ENCODE measurements around the gene MGLL.

Gene MGLL

GRCh38 chr3:127772273-127772672 lies 50.0 kb downstream of the MGLL start:
- Histone ChIP-seq H3K36me3 (ENCODE audit: control insufficient read depth, insufficient read depth, low read length) (no peaks in the 10 kb centered on the region), H3K4me1 (ENCODE audit: control insufficient read depth, insufficient read depth, low read length) (peaks cover 15% of the 10 kb centered on the region), H3K27ac (ENCODE audit: low read depth, low read length) (no peak overlapping the region), H3K9ac (ENCODE audit: low read length) (no peak overlapping the region), H3K27me3 (ENCODE audit: control insufficient read depth, insufficient read depth, low read length) (no peaks in the 10 kb centered on the region), H3K4me3 (ENCODE audit: low read length) (no peak overlapping the region)

GRCh38 chr3:127771746-127772145 lies 50.6 kb downstream of the MGLL start:
- Histone ChIP-seq H3K27me3 (ENCODE audit: control insufficient read depth, insufficient read depth, low read length) (no peaks in the 10 kb centered on the region), H3K4me3 (ENCODE audit: low read length) (no peak overlapping the region), H3K9ac (ENCODE audit: low read length) (no peak overlapping the region), H3K27ac (ENCODE audit: low read depth, low read length) (no peak overlapping the region), H3K36me3 (ENCODE audit: control insufficient read depth, insufficient read depth, low read length) (no peaks in the 10 kb centered on the region), H3K4me1 (ENCODE audit: control insufficient read depth, insufficient read depth, low read length) (peaks cover 15% of the 10 kb centered on the region)

GRCh38 chr3:127770671-127771355 lies 51.5 kb downstream of the MGLL start:
- Histone ChIP-seq H3K9ac (ENCODE audit: low read length) (no peak overlapping the region), H3K36me3 (ENCODE audit: control insufficient read depth, insufficient read depth, low read length) (no peaks in the 10 kb centered on the region), H3K27me3 (ENCODE audit: control insufficient read depth, insufficient read depth, low read length) (no peaks in the 10 kb centered on the region), H3K4me3 (ENCODE audit: low read length) (no peak overlapping the region), H3K27ac (ENCODE audit: low read depth, low read length) (no peak overlapping the region), H3K4me1 (ENCODE audit: control insufficient read depth, insufficient read depth, low read length) (peaks cover 7% of the 10 kb centered on the region)

- no peaks in the 10 kb centered on the region for H3K4me1 ChIP-seq (ENCODE audit: control insufficient read depth, insufficient read depth, low read length)
- H3K9ac ChIP-seq (ENCODE audit: low read length), result no peak overlapping the region
- no peak overlapping the region for H3K27ac ChIP-seq (ENCODE audit: low read depth, low read length)
- no peaks in the 10 kb centered on the region for H3K36me3 ChIP-seq (ENCODE audit: control insufficient read depth, insufficient read depth, low read length)
- no peaks in the 10 kb centered on the region for H3K27me3 ChIP-seq (ENCODE audit: control insufficient read depth, insufficient read depth, low read length)
- H3K4me3 ChIP-seq (ENCODE audit: low read length), result no peak overlapping the region
Measured at GRCh38 chr3:127769284-127770081, 52.8 kb downstream of the MGLL start.

GRCh38 chr3:127768346-127769008 lies 53.8 kb downstream of the MGLL start:
- Histone ChIP-seq H3K4me1 (ENCODE audit: control insufficient read depth, insufficient read depth, low read length) (peaks cover 4% of the 10 kb centered on the region), H3K36me3 (ENCODE audit: control insufficient read depth, insufficient read depth, low read length) (no peaks in the 10 kb centered on the region), H3K27ac (ENCODE audit: low read depth, low read length) (no peak overlapping the region), H3K9ac (ENCODE audit: low read length) (no peak overlapping the region), H3K27me3 (ENCODE audit: control insufficient read depth, insufficient read depth, low read length) (no peaks in the 10 kb centered on the region), H3K4me3 (ENCODE audit: low read length) (no peak overlapping the region)

GRCh38 chr3:127767126-127767525 lies 55.2 kb downstream of the MGLL start:
- no peak overlapping the region for H3K4me3 ChIP-seq (ENCODE audit: low read length)
- no peaks in the 10 kb centered on the region for H3K27me3 ChIP-seq (ENCODE audit: control insufficient read depth, insufficient read depth, low read length)
- H3K4me1 ChIP-seq (ENCODE audit: control insufficient read depth, insufficient read depth, low read length), result peaks cover 10% of the 10 kb centered on the region
- H3K36me3 ChIP-seq (ENCODE audit: control insufficient read depth, insufficient read depth, low read length), result no peaks in the 10 kb centered on the region
- H3K27ac ChIP-seq (ENCODE audit: low read depth, low read length), result no peak overlapping the region
- H3K9ac ChIP-seq (ENCODE audit: low read length), result no peak overlapping the region

- Histone ChIP-seq H3K4me3 (ENCODE audit: low read length) (no peak overlapping the region), H3K4me1 (ENCODE audit: control insufficient read depth, insufficient read depth, low read length) (peaks cover 21% of the 10 kb centered on the region), H3K27me3 (ENCODE audit: control insufficient read depth, insufficient read depth, low read length) (no peaks in the 10 kb centered on the region), H3K9ac (ENCODE audit: low read length) (no peak overlapping the region), H3K36me3 (ENCODE audit: control insufficient read depth, insufficient read depth, low read length) (no peaks in the 10 kb centered on the region), H3K27ac (ENCODE audit: low read depth, low read length) (no peak overlapping the region)
Measured at GRCh38 chr3:127765735-127766134, 56.6 kb downstream of the MGLL start.

- no peak overlapping the region for H3K27ac ChIP-seq (ENCODE audit: low read depth, low read length)
- H3K9ac ChIP-seq (ENCODE audit: low read length), result no peak overlapping the region
- peaks cover 21% of the 10 kb centered on the region for H3K4me1 ChIP-seq (ENCODE audit: control insufficient read depth, insufficient read depth, low read length)
- no peaks in the 10 kb centered on the region for H3K36me3 ChIP-seq (ENCODE audit: control insufficient read depth, insufficient read depth, low read length)
- no peak overlapping the region for H3K4me3 ChIP-seq (ENCODE audit: low read length)
- no peaks in the 10 kb centered on the region for H3K27me3 ChIP-seq (ENCODE audit: control insufficient read depth, insufficient read depth, low read length)
Measured at GRCh38 chr3:127764841-127765362, 57.4 kb downstream of the MGLL start.

GRCh38 chr3:127764301-127764700 lies 58.0 kb downstream of the MGLL start:
- H3K36me3 ChIP-seq (ENCODE audit: control insufficient read depth, insufficient read depth, low read length), result no peaks in the 10 kb centered on the region
- no peak overlapping the region for H3K9ac ChIP-seq (ENCODE audit: low read length)
- no peak overlapping the region for H3K27ac ChIP-seq (ENCODE audit: low read depth, low read length)
- peaks cover 21% of the 10 kb centered on the region for H3K4me1 ChIP-seq (ENCODE audit: control insufficient read depth, insufficient read depth, low read length)
- H3K27me3 ChIP-seq (ENCODE audit: control insufficient read depth, insufficient read depth, low read length), result no peaks in the 10 kb centered on the region
- H3K4me3 ChIP-seq (ENCODE audit: low read length), result no peak overlapping the region

- no peak overlapping the region for H3K9ac ChIP-seq (ENCODE audit: low read length)
- no peaks in the 10 kb centered on the region for H3K27me3 ChIP-seq (ENCODE audit: control insufficient read depth, insufficient read depth, low read length)
- no peaks in the 10 kb centered on the region for H3K36me3 ChIP-seq (ENCODE audit: control insufficient read depth, insufficient read depth, low read length)
- H3K4me3 ChIP-seq (ENCODE audit: low read length), result no peak overlapping the region
- H3K27ac ChIP-seq (ENCODE audit: low read depth, low read length), result no peak overlapping the region
- H3K4me1 ChIP-seq (ENCODE audit: control insufficient read depth, insufficient read depth, low read length), result peaks cover 21% of the 10 kb centered on the region
Measured at GRCh38 chr3:127763816-127764215, 58.5 kb downstream of the MGLL start.

- peaks cover 21% of the 10 kb centered on the region for H3K4me1 ChIP-seq (ENCODE audit: control insufficient read depth, insufficient read depth, low read length)
- no peak overlapping the region for H3K9ac ChIP-seq (ENCODE audit: low read length)
- no peak overlapping the region for H3K27ac ChIP-seq (ENCODE audit: low read depth, low read length)
Measured at GRCh38 chr3:127763337-127763736, 59.0 kb downstream of the MGLL start.

GRCh38 chr3:127762787-127763105 lies 59.6 kb downstream of the MGLL start:
- H3K27me3 ChIP-seq (ENCODE audit: control insufficient read depth, insufficient read depth, low read length), result no peaks in the 10 kb centered on the region

More at GRCh38 chr3:127763337-127763736, 59.0 kb downstream of the MGLL start:
- H3K4me3 ChIP-seq (ENCODE audit: low read length), result no peak overlapping the region
- H3K36me3 ChIP-seq (ENCODE audit: control insufficient read depth, insufficient read depth, low read length), result no peaks in the 10 kb centered on the region
- H3K27me3 ChIP-seq (ENCODE audit: control insufficient read depth, insufficient read depth, low read length), result no peaks in the 10 kb centered on the region

More at GRCh38 chr3:127762787-127763105, 59.6 kb downstream of the MGLL start:
- H3K9ac ChIP-seq (ENCODE audit: low read length), result no peak overlapping the region
- H3K4me1 ChIP-seq (ENCODE audit: control insufficient read depth, insufficient read depth, low read length), result peaks cover 21% of the 10 kb centered on the region
- H3K4me3 ChIP-seq (ENCODE audit: low read length), result no peak overlapping the region
- no peak overlapping the region for H3K27ac ChIP-seq (ENCODE audit: low read depth, low read length)
- no peaks in the 10 kb centered on the region for H3K36me3 ChIP-seq (ENCODE audit: control insufficient read depth, insufficient read depth, low read length)
